Muscle layer of colon (tissue), 2 donors: ENCODE data around the gene HECTD3.

Experiments used
- H3K27ac ChIP-seq: one replicate; pipeline ENCODE4 v1.7.0; 2013; ENCODE audit warnings: low read depth, mild to moderate bottlenecking, low read length, moderate library complexity
- H3K27me3 ChIP-seq, 2 donors: one replicate each; pipeline ENCODE4 v1.7.0; 2013; ENCODE audit warnings: low read length in 2 of 2, mild to moderate bottlenecking in 2 of 2; ENCODE audit not compliant: insufficient read depth in 2 of 2, control insufficient read depth in 1 of 2
- H3K36me3 ChIP-seq: one replicate; pipeline ENCODE4 v1.7.0; 2013; ENCODE audit warnings: mild to moderate bottlenecking, low read length; ENCODE audit not compliant: insufficient read depth
- H3K4me1 ChIP-seq: one replicate; pipeline ENCODE4 v1.7.0; 2013; ENCODE audit warnings: mild to moderate bottlenecking, low read length; ENCODE audit not compliant: insufficient read depth
- H3K4me3 ChIP-seq, 2 donors: one replicate each; pipeline ENCODE4 v1.7.0; 2013; ENCODE audit warnings: low read length in 2 of 2, low read depth in 1 of 2, mild to moderate bottlenecking in 1 of 2, moderate library complexity in 1 of 2
- H3K9ac ChIP-seq: one replicate; pipeline ENCODE4 v1.7.0; 2013; ENCODE audit warnings: low read length
- H3K9me3 ChIP-seq: one replicate; pipeline ENCODE4 v1.7.0; 2013; ENCODE audit warnings: mild to moderate bottlenecking, low read length
- donor health status: abdominal sarcoma.
- donor health status: Adenocarcinoma of cecum.

The HECTD3 gene

GRCh38 chr1:45035631-45036301 is 24.6 kb upstream of the HECTD3 start:
- Histone ChIP-seq H3K9me3 (no peaks in the 10 kb centered on the region), H3K36me3 (no peaks in the 10 kb centered on the region), H3K9ac (no peak overlapping the region), H3K27me3 (no peaks in the 10 kb centered on the region), H3K4me1 (no peaks in the 10 kb centered on the region), H3K27ac (no peak overlapping the region), H3K4me3 (no peak overlapping the region)

- Histone ChIP-seq H3K27me3 (no peaks in the 10 kb centered on the region), H3K4me3 (no peak overlapping the region), H3K36me3 (no peaks in the 10 kb centered on the region), H3K9me3 (no peaks in the 10 kb centered on the region), H3K9ac (no peak overlapping the region), H3K27ac (no peak overlapping the region), H3K4me1 (no peaks in the 10 kb centered on the region)
Measured at GRCh38 chr1:45033356-45033755, 22.2 kb upstream of the HECTD3 start.

GRCh38 chr1:45032837-45033236 is 21.7 kb upstream of the HECTD3 start:
- Histone ChIP-seq H3K9ac (no peak overlapping the region), H3K36me3 (no peaks in the 10 kb centered on the region), H3K27ac (no peak overlapping the region), H3K9me3 (no peaks in the 10 kb centered on the region), H3K4me3 (no peak overlapping the region), H3K4me1 (no peaks in the 10 kb centered on the region), H3K27me3 (no peaks in the 10 kb centered on the region)

- Histone ChIP-seq H3K4me3 (no peak overlapping the region), H3K27me3 (no peaks in the 10 kb centered on the region)
Measured at GRCh38 chr1:45026446-45026845, 15.3 kb upstream of the HECTD3 start.

GRCh38 chr1:45023663-45024062 is 12.5 kb upstream of the HECTD3 start:
- Histone ChIP-seq H3K27me3 (no peaks in the 10 kb centered on the region), H3K9ac (no peak overlapping the region), H3K36me3 (no peaks in the 10 kb centered on the region), H3K27ac (no peak overlapping the region), H3K4me3 (no peak overlapping the region), H3K4me1 (no peaks in the 10 kb centered on the region), H3K9me3 (no peaks in the 10 kb centered on the region)

More at GRCh38 chr1:45026446-45026845, 15.3 kb upstream of the HECTD3 start:
- Histone ChIP-seq H3K36me3 (no peaks in the 10 kb centered on the region), H3K9me3 (no peaks in the 10 kb centered on the region), H3K27ac (no peak overlapping the region), H3K4me1 (no peaks in the 10 kb centered on the region), H3K9ac (no peak overlapping the region)

- Histone ChIP-seq H3K36me3 (peaks cover 7% of the 10 kb centered on the region), H3K9me3 (no peaks in the 10 kb centered on the region), H3K4me3 (no peak overlapping the region), H3K27ac (no peak overlapping the region), H3K27me3 (no peaks in the 10 kb centered on the region), H3K9ac (no peak overlapping the region), H3K4me1 (peaks cover 14% of the 10 kb centered on the region)
Measured at GRCh38 chr1:45018599-45019230, 7.6 kb upstream of the HECTD3 start.

- Histone ChIP-seq H3K4me1 (peaks cover 29% of the 10 kb centered on the region), H3K9me3 (no peaks in the 10 kb centered on the region), H3K4me3 (no peak overlapping the region), H3K9ac (no peak overlapping the region), H3K27ac (no peak overlapping the region), H3K27me3 (no peaks in the 10 kb centered on the region), H3K36me3 (peaks cover 11% of the 10 kb centered on the region)
Measured at GRCh38 chr1:45016767-45017166, 5.6 kb upstream of the HECTD3 start.

GRCh38 chr1:45016090-45016697 is 5.1 kb upstream of the HECTD3 start:
- no peaks in the 10 kb centered on the region for H3K27me3 ChIP-seq

GRCh38 chr1:45015683-45016082 is 4.6 kb upstream of the HECTD3 start:
- Histone ChIP-seq H3K27me3 (no peaks in the 10 kb centered on the region), H3K9me3 (no peaks in the 10 kb centered on the region), H3K27ac (no peak overlapping the region), H3K4me1 (peaks cover 35% of the 10 kb centered on the region), H3K9ac (no peak overlapping the region), H3K36me3 (peaks cover 11% of the 10 kb centered on the region), H3K4me3 (no peak overlapping the region)

More at GRCh38 chr1:45016090-45016697, 5.1 kb upstream of the HECTD3 start:
- no peak overlapping the region for H3K9ac ChIP-seq
- H3K4me1 ChIP-seq, result peaks cover 34% of the 10 kb centered on the region
- H3K36me3 ChIP-seq, result peaks cover 11% of the 10 kb centered on the region
- no peak overlapping the region for H3K27ac ChIP-seq
- H3K4me3 ChIP-seq, result no peak overlapping the region
- no peaks in the 10 kb centered on the region for H3K9me3 ChIP-seq

GRCh38 chr1:45014321-45015028 is 3.4 kb upstream of the HECTD3 start:
- H3K9ac ChIP-seq, result no peak overlapping the region
- peaks cover 15% of the 10 kb centered on the region for H3K36me3 ChIP-seq
- no peak overlapping the region for H3K4me3 ChIP-seq
- H3K27ac ChIP-seq, result no peak overlapping the region
- no peaks in the 10 kb centered on the region for H3K27me3 ChIP-seq
- peaks cover 43% of the 10 kb centered on the region for H3K4me1 ChIP-seq
- no peaks in the 10 kb centered on the region for H3K9me3 ChIP-seq

- H3K4me1 ChIP-seq, result peaks cover 49% of the 10 kb centered on the region
Measured at GRCh38 chr1:45013551-45014209, 2.6 kb upstream of the HECTD3 start.

More at GRCh38 chr1:45013551-45014209, 2.6 kb upstream of the HECTD3 start:
- peak overlapping the region in 1 of 2 donors; percentile 97 for H3K4me3 ChIP-seq
- H3K9ac ChIP-seq, result no peak overlapping the region
- H3K36me3 ChIP-seq, result peaks cover 23% of the 10 kb centered on the region
- no peaks in the 10 kb centered on the region for H3K9me3 ChIP-seq
- H3K27ac ChIP-seq, result no peak overlapping the region
- no peaks in the 10 kb centered on the region for H3K27me3 ChIP-seq
